KMS-11 (cell line): ENCODE results near the gene GALR2.

ENCODE experiments used
- H2AFZ ChIP-seq: fragments of 200-600 bp; sonication (generic); 2 replicates; pipeline ENCODE4 v1.6.1; 2016; ENCODE audit warnings: antibody characterized with exemption, mixed run types, low read depth
- H3K27ac ChIP-seq: fragments of 200-600 bp; sonication (generic); 2 replicates; pipeline ENCODE4 v1.6.1; 2016; ENCODE audit warnings: mild to moderate bottlenecking, mixed run types
- H3K27me3 ChIP-seq: fragments of 200-600 bp; sonication (generic); 2 replicates; pipeline ENCODE4 v1.6.1; 2017; ENCODE audit warnings: mild to moderate bottlenecking, low read depth, mixed run types, moderate library complexity; ENCODE audit not compliant: insufficient read depth
- H3K36me3 ChIP-seq: fragments of 200-600 bp; sonication (generic); 2 replicates; pipeline ENCODE4 v1.6.1; 2017; ENCODE audit warnings: mild to moderate bottlenecking, mixed run types; ENCODE audit not compliant: insufficient read depth
- H3K4me1 ChIP-seq: fragments of 200-600 bp; sonication (generic); 2 replicates; pipeline ENCODE4 v1.6.1; 2016; ENCODE audit warnings: mild to moderate bottlenecking, low read depth, mixed run types; ENCODE audit not compliant: poor library complexity, severe bottlenecking
- H3K4me2 ChIP-seq: fragments of 200-600 bp; sonication (generic); 2 replicates; pipeline ENCODE4 v1.7.0; 2016; ENCODE audit warnings: mild to moderate bottlenecking, mixed run types
- H3K4me3 ChIP-seq: fragments of 200-600 bp; sonication (generic); IDR thresholded peaks from 2 replicates; pipeline ENCODE4 v1.6.1; 2017; ENCODE audit warnings: low read depth, low read length, mixed read lengths; ENCODE audit not compliant: insufficient read depth
- H3K79me2 ChIP-seq: fragments of 200-600 bp; sonication (generic); 2 replicates; pipeline ENCODE4 v1.6.1; 2016; ENCODE audit warnings: low read depth, mixed run types; ENCODE audit not compliant: insufficient read depth
- H3K9ac ChIP-seq: fragments of 200-600 bp; sonication (generic); 2 replicates; pipeline ENCODE4 v1.6.1; 2016; ENCODE audit warnings: mild to moderate bottlenecking, mixed run types
- H4K20me1 ChIP-seq: fragments of 200-600 bp; sonication (generic); 2 replicates; pipeline ENCODE4 v1.6.1; 2016; ENCODE audit warnings: mild to moderate bottlenecking, mixed run types; ENCODE audit not compliant: insufficient read depth
- TF ChIP-seq, protein P1 (sequence below): fragments of 200-600 bp; sonication (generic); conservative IDR thresholded peaks from 2 replicates; pipeline ENCODE4 v1.6.1; 2017; ENCODE audit warnings: low read depth, mild to moderate bottlenecking, antibody characterized with exemption, low read length, moderate library complexity, mixed read lengths

The GALR2 gene

DNA sequence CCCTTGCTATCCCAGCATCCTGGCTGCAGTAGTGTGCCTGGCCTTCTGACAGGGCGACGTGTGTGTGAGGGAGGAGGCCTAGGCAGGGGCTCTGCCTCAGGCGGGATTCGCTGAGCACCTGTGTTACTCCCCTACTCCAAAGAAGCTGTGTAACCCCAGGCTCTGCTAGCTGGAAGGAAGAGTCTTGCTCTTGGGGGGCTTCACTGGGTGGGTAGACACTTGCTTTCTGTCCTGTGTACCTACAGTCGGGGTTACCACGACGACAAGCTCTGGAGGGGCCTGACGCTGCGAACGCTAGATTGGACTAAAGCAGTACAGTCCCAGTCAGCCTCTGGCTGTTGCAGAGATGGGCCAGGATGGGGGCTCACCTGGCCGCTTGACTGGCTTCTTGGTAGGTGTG is 19.5 kb downstream of the GALR2 start:
- Histone ChIP-seq H2AFZ (no peak overlapping the region), H3K4me2 (no peak overlapping the region)
- TF ChIP-seq, protein P1, sequence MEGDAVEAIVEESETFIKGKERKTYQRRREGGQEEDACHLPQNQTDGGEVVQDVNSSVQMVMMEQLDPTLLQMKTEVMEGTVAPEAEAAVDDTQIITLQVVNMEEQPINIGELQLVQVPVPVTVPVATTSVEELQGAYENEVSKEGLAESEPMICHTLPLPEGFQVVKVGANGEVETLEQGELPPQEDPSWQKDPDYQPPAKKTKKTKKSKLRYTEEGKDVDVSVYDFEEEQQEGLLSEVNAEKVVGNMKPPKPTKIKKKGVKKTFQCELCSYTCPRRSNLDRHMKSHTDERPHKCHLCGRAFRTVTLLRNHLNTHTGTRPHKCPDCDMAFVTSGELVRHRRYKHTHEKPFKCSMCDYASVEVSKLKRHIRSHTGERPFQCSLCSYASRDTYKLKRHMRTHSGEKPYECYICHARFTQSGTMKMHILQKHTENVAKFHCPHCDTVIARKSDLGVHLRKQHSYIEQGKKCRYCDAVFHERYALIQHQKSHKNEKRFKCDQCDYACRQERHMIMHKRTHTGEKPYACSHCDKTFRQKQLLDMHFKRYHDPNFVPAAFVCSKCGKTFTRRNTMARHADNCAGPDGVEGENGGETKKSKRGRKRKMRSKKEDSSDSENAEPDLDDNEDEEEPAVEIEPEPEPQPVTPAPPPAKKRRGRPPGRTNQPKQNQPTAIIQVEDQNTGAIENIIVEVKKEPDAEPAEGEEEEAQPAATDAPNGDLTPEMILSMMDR, result no peak

DNA sequence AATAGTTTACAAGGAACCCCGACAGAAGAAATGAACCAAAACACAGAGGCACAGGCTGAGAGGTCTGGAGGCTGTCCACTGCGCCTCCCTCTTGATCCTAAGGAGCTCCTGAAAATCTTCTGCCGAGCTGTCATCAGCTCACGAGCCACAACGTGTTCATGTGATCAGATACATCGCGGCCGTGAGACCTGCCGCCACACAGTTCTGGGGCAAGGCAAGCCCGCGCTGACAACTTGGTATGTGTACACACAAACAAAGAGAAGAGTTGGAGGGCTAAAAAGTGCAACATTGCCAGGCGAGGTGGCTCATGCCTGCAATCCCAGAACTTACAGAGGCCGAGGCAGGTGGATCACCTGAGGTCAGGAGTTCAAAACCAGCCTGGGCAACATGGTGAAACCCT is 21.4 kb downstream of the GALR2 start:
- Histone ChIP-seq H3K27me3 (no peaks in the 10 kb centered on the region), H3K36me3 (peaks cover 3% of the 10 kb centered on the region; the same call in 1 of the 2 replicates), H3K9ac (no peak overlapping the region), H4K20me1 (no peaks in the 10 kb centered on the region), H3K4me3 (no peak overlapping the region), H3K27ac (no peak overlapping the region), H2AFZ (no peak overlapping the region), H3K79me2 (no peaks in the 10 kb centered on the region), H3K4me1 (no peaks in the 10 kb centered on the region), H3K4me2 (no peak overlapping the region)
- TF ChIP-seq, protein P1, result no peak

More for the DNA sequence above, 19.5 kb downstream of the GALR2 start:
- H3K4me1 ChIP-seq, result no peaks in the 10 kb centered on the region
- H3K4me3 ChIP-seq, result no peak overlapping the region
- no peaks in the 10 kb centered on the region for H4K20me1 ChIP-seq
- no peak overlapping the region for H3K27ac ChIP-seq
- H3K27me3 ChIP-seq, result no peaks in the 10 kb centered on the region
- H3K36me3 ChIP-seq, result peaks cover 3% of the 10 kb centered on the region; the same call in 1 of the 2 replicates
- H3K9ac ChIP-seq, result no peak overlapping the region
- H3K79me2 ChIP-seq, result no peaks in the 10 kb centered on the region

DNA sequence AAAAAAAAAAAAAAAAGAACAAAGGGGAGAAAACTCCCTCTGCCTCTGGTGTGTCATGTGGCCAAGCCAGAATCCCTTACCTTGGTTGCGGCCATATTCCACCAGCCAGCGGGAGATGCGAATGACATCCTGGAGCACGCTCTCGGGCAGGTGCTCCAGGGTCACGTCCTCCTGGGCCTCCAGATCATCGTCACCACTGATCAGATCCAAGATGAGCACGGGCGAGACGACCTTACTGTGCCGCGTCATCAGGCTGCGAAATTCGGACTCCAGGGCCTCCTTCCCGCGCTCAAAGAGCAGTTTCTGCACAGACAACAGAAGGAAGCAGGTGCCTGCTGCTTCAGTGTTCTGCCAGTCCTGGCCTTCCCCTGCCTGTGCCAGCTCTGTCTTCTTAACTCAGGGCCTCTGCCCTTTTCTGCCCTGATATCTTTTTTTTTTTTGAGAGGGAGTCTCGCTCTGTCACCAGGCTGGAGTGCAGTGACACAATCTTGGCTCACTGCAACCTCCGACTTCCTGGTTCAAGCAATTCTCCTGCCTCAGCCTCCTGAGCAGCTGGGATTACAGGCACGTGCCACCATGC is 23.2 kb downstream of the GALR2 start:
- peaks cover 10% of the 10 kb centered on the region; the same call in 1 of the 2 replicates for H3K79me2 ChIP-seq
- H3K4me3 ChIP-seq, result no peak overlapping the region
- H4K20me1 ChIP-seq, result no peaks in the 10 kb centered on the region
- no peaks in the 10 kb centered on the region for H3K27me3 ChIP-seq
- H2AFZ ChIP-seq, result no peak overlapping the region
- peaks cover 3% of the 10 kb centered on the region for H3K4me1 ChIP-seq
- peaks cover 3% of the 10 kb centered on the region; the same call in 1 of the 2 replicates for H3K36me3 ChIP-seq
- TF ChIP-seq, protein P1, result no peak
- no peak overlapping the region for H3K27ac ChIP-seq
- H3K9ac ChIP-seq, result no peak overlapping the region
- no peak overlapping the region for H3K4me2 ChIP-seq

DNA sequence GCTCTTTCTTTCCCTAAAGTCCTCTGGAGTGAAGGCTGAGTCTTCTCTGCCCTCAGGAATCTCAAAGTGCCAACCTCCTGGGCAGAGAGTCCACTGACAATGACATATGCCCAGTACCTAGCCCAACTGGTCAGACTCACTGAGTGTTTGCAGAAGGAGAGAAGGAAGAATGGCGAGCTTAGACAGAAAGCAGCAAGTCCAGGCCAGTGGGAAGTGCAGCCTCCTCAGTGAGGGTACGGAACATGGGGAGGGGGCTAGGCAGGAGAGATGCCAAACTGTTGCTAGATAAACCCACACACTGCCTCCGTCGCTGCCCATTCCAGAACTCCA is 28.3 kb downstream of the GALR2 start:
- no peaks in the 10 kb centered on the region for H3K27me3 ChIP-seq

More for the DNA sequence above, 28.3 kb downstream of the GALR2 start:
- TF ChIP-seq, protein P1, result 0 out of 2 replicates have a peak, but pooled peaks have one; percentile 17
- H3K4me2 ChIP-seq, result peak overlapping the region; percentile 88
- peaks cover 14% of the 10 kb centered on the region; the same call in 1 of the 2 replicates for H3K79me2 ChIP-seq
- no peaks in the 10 kb centered on the region for H4K20me1 ChIP-seq
- H3K4me3 ChIP-seq, result peak overlapping the region; percentile 61
- H2AFZ ChIP-seq, result peak overlapping the region; percentile 65
- H3K27ac ChIP-seq, result peak overlapping the region; percentile 22; the same call in 1 of the 2 replicates
- peaks cover 14% of the 10 kb centered on the region for H3K4me1 ChIP-seq
- no peaks in the 10 kb centered on the region; the same call in 1 of the 2 replicates for H3K36me3 ChIP-seq
- peak overlapping the region; percentile 59; the same call in 1 of the 2 replicates for H3K9ac ChIP-seq
